ENCODE data around the gene FGFRL1. TPM values are rescaled to one million over a fixed set of nuclear protein-coding genes. Genes with fewer than 3 reads are reported as not detected.

The FGFRL1 gene
- total and polyA plus RNA-seq, 2 donors from 2014 or later = 22.0 to 25.5 TPM

GRCh38 chr4:1074077-1074476 lies 62.7 kb downstream of the FGFRL1 start:
- Histone ChIP-seq H3K36me3 (ENCODE audit: control insufficient read depth in 2 of 3, insufficient read depth in 3 of 3, low read length in 3 of 3) (no peaks in the 10 kb centered on the region), H3K27ac (ENCODE audit: low read depth in 2 of 2, low read length in 2 of 2) (no peak overlapping the region), H3K9me3 (ENCODE audit: control insufficient read depth in 2 of 3, insufficient read depth in 1 of 3, low read length in 3 of 3) (no peaks in the 10 kb centered on the region), H3K4me1 (ENCODE audit: control insufficient read depth in 2 of 3, insufficient read depth in 2 of 3, low read depth in 1 of 3, low read length in 3 of 3) (peaks cover 0 to 7% (median 0%) of the 10 kb centered on the region in 3 donors), H3K9ac (ENCODE audit: low read length in 3 of 3) (no peak overlapping the region), H3K27me3 (ENCODE audit: control insufficient read depth, insufficient read depth, low read length) (no peaks in the 10 kb centered on the region), H3K4me3 (ENCODE audit: low read length in 3 of 3) (no peak overlapping the region)
- intact Hi-C loops (cut with DNase I) = no loop called here
- FAIRE-seq = no peak
- no peak for TF ChIP-seq CTCF (IDR thresholded peaks at IDR 0.05; ENCODE audit: borderline replicate concordance, extremely low read depth, insufficient read depth)
- no peak for DNase-seq

DNA sequence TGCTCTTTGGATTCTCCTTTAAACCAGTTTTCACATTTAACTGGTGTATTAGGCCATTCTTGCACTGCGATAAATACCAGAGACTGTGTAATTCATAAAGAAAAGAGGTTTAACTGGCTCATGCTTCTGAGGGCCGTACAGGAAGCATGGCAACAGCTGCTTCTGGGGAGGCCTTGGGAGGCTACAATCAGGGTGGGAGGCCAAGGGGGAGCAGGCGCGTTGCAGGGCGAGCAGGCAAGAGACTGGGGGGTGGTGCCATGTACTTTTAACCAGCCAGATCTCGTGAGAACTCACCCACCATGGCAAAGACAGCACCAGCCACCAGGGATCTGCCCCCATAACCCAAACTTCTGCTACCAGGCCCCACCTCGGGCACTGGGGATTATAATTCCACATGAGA lies 63.8 kb downstream of the FGFRL1 start:
- Histone ChIP-seq H3K27me3 (ENCODE audit: control insufficient read depth, insufficient read depth, low read length) (no peaks in the 10 kb centered on the region), H3K9me3 (ENCODE audit: control insufficient read depth in 2 of 3, insufficient read depth in 1 of 3, low read length in 3 of 3) (no peaks in the 10 kb centered on the region), H3K27ac (ENCODE audit: low read depth in 2 of 2, low read length in 2 of 2) (no peak overlapping the region), H3K4me1 (ENCODE audit: control insufficient read depth in 2 of 3, insufficient read depth in 2 of 3, low read depth in 1 of 3, low read length in 3 of 3) (peaks cover 0 to 7% (median 0%) of the 10 kb centered on the region in 3 donors), H3K4me3 (ENCODE audit: low read length in 3 of 3) (no peak overlapping the region), H3K9ac (ENCODE audit: low read length in 3 of 3) (no peak overlapping the region), H3K36me3 (ENCODE audit: control insufficient read depth in 2 of 3, insufficient read depth in 3 of 3, low read length in 3 of 3) (no peaks in the 10 kb centered on the region)
- FAIRE-seq (no peak), DNase-seq (no peak)
- intact Hi-C loops (cut with DNase I) = no loop called here
- no peak for TF ChIP-seq CTCF (IDR thresholded peaks at IDR 0.05; ENCODE audit: borderline replicate concordance, extremely low read depth, insufficient read depth)

DNA sequence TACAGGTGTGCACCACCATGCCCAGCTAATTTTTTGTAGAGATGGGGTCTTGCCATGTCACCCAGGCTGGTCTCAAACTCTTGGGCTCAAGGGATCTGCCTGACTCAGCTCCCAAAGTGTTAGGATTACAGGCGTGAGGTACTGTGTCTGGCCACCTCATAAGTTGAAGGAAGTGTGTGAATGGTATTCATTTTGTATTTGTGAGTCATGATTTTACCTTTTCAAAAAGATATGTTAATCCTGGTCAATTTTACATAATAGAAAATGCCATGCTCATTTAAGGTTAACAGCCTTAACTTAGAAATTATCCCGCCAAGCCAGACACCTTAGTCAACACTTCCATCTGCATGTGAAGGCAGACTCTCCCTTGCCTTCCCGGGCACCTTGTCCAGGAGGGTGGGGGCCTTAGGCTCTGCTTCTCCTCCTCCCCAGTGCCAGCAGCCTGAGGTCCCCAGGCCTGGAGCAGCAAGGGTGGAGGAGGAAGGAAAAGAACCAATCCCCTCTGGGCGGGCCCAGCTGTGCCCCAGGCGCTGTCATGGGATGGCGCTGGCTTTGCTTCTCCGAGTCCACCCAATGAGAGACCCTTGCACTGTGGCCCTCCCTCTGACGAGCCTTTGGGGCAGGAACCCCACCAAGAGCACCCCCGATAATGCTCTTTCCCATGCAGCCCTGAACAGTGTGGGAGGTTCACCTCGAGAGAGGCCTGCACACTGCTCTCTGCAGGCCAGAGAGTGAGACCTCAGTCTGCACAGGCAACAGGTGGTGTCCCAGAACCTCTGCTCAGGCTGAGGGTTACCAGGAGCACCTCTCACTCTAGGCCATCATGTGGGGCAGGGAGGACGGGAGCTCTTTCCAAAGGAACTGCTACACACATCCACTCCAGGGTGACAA lies 64.6 kb downstream of the FGFRL1 start:
- H3K9me3 ChIP-seq (ENCODE audit: control insufficient read depth in 2 of 3, insufficient read depth in 1 of 3, low read length in 3 of 3) = no peaks in the 10 kb centered on the region
- H3K36me3 ChIP-seq (ENCODE audit: control insufficient read depth in 2 of 3, insufficient read depth in 3 of 3, low read length in 3 of 3) = no peaks in the 10 kb centered on the region
- H3K4me3 ChIP-seq (ENCODE audit: low read length in 3 of 3) = no peak overlapping the region
- no peaks in the 10 kb centered on the region for H3K27me3 ChIP-seq (ENCODE audit: control insufficient read depth, insufficient read depth, low read length)
- intact Hi-C loops (cut with DNase I) = no loop called here
- DNase-seq = no peak
- H3K4me1 ChIP-seq (ENCODE audit: control insufficient read depth in 2 of 3, insufficient read depth in 2 of 3, low read depth in 1 of 3, low read length in 3 of 3) = peaks cover 0 to 7% (median 0%) of the 10 kb centered on the region in 3 donors
- no peak for FAIRE-seq
- TF ChIP-seq CTCF (IDR thresholded peaks at IDR 0.05; ENCODE audit: borderline replicate concordance, extremely low read depth, insufficient read depth) = no peak
- no peak overlapping the region for H3K27ac ChIP-seq (ENCODE audit: low read depth in 2 of 2, low read length in 2 of 2)
- H3K9ac ChIP-seq (ENCODE audit: low read length in 3 of 3) = no peak overlapping the region

Other genes starting within 250 kb of the FGFRL1 start
- gene CPLX1, start 185.5 kb upstream of the FGFRL1 start, total RNA-seq = 10.2 TPM
- 3.9 TPM for gene CPLX1, start 185.5 kb upstream of the FGFRL1 start, polyA plus RNA-seq (ENCODE audit: insufficient read depth, low read depth, low replicate concordance)
- 124 TPM for gene GAK, start 79.3 kb upstream of the FGFRL1 start, total RNA-seq
- gene GAK, start 79.3 kb upstream of the FGFRL1 start, polyA plus RNA-seq (ENCODE audit: insufficient read depth, low read depth, low replicate concordance) = 92.0 TPM
- 31.1 TPM for gene TMEM175, start 79.2 kb upstream of the FGFRL1 start, total RNA-seq
- 26.0 TPM for gene TMEM175, start 79.2 kb upstream of the FGFRL1 start, polyA plus RNA-seq (ENCODE audit: insufficient read depth, low read depth, low replicate concordance)
- gene DGKQ, start 38.1 kb upstream of the FGFRL1 start, total RNA-seq = 13.7 TPM
- gene DGKQ, start 38.1 kb upstream of the FGFRL1 start, polyA plus RNA-seq (ENCODE audit: insufficient read depth, low read depth, low replicate concordance) = 3.5 TPM
- 58.5 TPM for gene IDUA, start 24.6 kb upstream of the FGFRL1 start, total RNA-seq
- gene IDUA, start 24.6 kb upstream of the FGFRL1 start, polyA plus RNA-seq (ENCODE audit: insufficient read depth, low read depth, low replicate concordance) = 11.9 TPM
- gene SLC26A1, start 18.2 kb upstream of the FGFRL1 start, total RNA-seq = 2.9 TPM
- 10.2 TPM for gene SLC26A1, start 18.2 kb upstream of the FGFRL1 start, polyA plus RNA-seq (ENCODE audit: insufficient read depth, low read depth, low replicate concordance)
- 5.3 TPM for gene RNF212, start 101.9 kb downstream of the FGFRL1 start, total RNA-seq
- 20.8 TPM for gene RNF212, start 101.9 kb downstream of the FGFRL1 start, polyA plus RNA-seq (ENCODE audit: insufficient read depth, low read depth, low replicate concordance)
- gene SPON2, start 161.0 kb downstream of the FGFRL1 start, total RNA-seq = 116 TPM
- gene SPON2, start 161.0 kb downstream of the FGFRL1 start, polyA plus RNA-seq (ENCODE audit: insufficient read depth, low read depth, low replicate concordance) = 16.7 TPM
- gene CTBP1, start 237.5 kb downstream of the FGFRL1 start, total RNA-seq = 170 TPM
- 96.1 TPM for gene CTBP1, start 237.5 kb downstream of the FGFRL1 start, polyA plus RNA-seq (ENCODE audit: insufficient read depth, low read depth, low replicate concordance)